ENCODE data around the gene ALG1L2.
"Not testable (repeated sequence)": the region's sequence is repeated elsewhere in the genome, so short reads cannot be mapped to it uniquely, and the experiment has no call there.

DNA sequence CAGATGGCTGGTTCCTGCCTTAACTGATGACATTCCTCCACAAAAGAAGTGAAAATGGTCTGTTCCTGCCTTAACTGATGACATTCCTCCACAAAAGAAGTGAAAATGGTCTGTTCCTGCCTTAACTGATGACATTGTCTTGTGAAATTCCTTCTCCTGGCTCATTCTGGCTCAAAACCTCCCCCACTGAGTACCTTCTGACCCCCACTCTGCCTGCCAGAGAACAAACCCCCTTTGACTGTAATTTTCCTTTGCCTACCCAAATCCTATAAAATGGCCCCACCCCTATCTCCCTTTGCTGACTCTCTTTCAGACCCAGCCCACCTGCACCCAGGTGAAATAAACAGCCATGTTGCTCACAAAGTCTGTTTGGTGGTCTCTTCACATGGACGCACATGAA is 22.5 kb upstream of the ALG1L2 start:
- TF ChIP-seq, protein P1, sequence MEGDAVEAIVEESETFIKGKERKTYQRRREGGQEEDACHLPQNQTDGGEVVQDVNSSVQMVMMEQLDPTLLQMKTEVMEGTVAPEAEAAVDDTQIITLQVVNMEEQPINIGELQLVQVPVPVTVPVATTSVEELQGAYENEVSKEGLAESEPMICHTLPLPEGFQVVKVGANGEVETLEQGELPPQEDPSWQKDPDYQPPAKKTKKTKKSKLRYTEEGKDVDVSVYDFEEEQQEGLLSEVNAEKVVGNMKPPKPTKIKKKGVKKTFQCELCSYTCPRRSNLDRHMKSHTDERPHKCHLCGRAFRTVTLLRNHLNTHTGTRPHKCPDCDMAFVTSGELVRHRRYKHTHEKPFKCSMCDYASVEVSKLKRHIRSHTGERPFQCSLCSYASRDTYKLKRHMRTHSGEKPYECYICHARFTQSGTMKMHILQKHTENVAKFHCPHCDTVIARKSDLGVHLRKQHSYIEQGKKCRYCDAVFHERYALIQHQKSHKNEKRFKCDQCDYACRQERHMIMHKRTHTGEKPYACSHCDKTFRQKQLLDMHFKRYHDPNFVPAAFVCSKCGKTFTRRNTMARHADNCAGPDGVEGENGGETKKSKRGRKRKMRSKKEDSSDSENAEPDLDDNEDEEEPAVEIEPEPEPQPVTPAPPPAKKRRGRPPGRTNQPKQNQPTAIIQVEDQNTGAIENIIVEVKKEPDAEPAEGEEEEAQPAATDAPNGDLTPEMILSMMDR (conservative IDR thresholded peaks at IDR 0.05; ENCODE audit: low read depth, low read length), result not testable (repeated sequence)
- TF ChIP-seq POLR2A (IDR thresholded peaks at IDR 0.05; ENCODE audit: low read depth, low read length); RAD21 (IDR thresholded peaks at IDR 0.05; ENCODE audit: low read length); MXI1 (IDR thresholded peaks at IDR 0.05; ENCODE audit: borderline replicate concordance, low read depth, low read length); MAFK (IDR thresholded peaks at IDR 0.05; ENCODE audit: low read depth, low read length): not testable (repeated sequence)
- TF ChIP-seq, protein P2, sequence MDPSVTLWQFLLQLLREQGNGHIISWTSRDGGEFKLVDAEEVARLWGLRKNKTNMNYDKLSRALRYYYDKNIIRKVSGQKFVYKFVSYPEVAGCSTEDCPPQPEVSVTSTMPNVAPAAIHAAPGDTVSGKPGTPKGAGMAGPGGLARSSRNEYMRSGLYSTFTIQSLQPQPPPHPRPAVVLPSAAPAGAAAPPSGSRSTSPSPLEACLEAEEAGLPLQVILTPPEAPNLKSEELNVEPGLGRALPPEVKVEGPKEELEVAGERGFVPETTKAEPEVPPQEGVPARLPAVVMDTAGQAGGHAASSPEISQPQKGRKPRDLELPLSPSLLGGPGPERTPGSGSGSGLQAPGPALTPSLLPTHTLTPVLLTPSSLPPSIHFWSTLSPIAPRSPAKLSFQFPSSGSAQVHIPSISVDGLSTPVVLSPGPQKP (IDR thresholded peaks at IDR 0.05; ENCODE audit: borderline replicate concordance, low read depth, low read length), result not testable (repeated sequence)
